Fibroblast of lung (primary cell): ENCODE data around the gene ADD2. TPM values are rescaled to one million over a fixed set of nuclear protein-coding genes. Genes with fewer than 3 reads are reported as not detected.
"Not testable (repeated sequence)": the region's sequence is repeated elsewhere in the genome, so short reads cannot be mapped to it uniquely, and the experiment has no call there.

Source experiments
- DNase-seq, 2 donors: peaks; one replicate each; pipeline versions ENCODE4 v3.0.0 to v3.0.0-alpha.2; 2010; ENCODE audit warnings: low read depth in 2 of 2
- H2AFZ ChIP-seq: 2 replicates; pipeline ENCODE4 v1.5.1; 2012; ENCODE audit warnings: low read length, control low read depth, inconsistent platforms
- H3K27ac ChIP-seq: 2 replicates; pipeline ENCODE4 v1.5.1; 2011; ENCODE audit warnings: low read length, control low read depth; ENCODE audit not compliant: insufficient read depth
- H3K27me3 ChIP-seq: 2 replicates; pipeline ENCODE4 v1.5.1; 2011; ENCODE audit warnings: mild to moderate bottlenecking, low read length; ENCODE audit not compliant: control insufficient read depth, insufficient read depth
- H3K36me3 ChIP-seq: 2 replicates; pipeline ENCODE4 v1.5.1; 2011; ENCODE audit warnings: low read length; ENCODE audit not compliant: control insufficient read depth, insufficient read depth
- H3K4me1 ChIP-seq: 2 replicates; pipeline ENCODE4 v1.5.1; 2011; ENCODE audit warnings: low read length; ENCODE audit not compliant: control insufficient read depth, insufficient read depth; ENCODE audit errors: extremely low read depth
- H3K4me2 ChIP-seq: 2 replicates; pipeline ENCODE4 v1.5.1; 2011; ENCODE audit warnings: low read length, control low read depth; ENCODE audit not compliant: insufficient read depth; ENCODE audit errors: extremely low read depth
- H3K4me3 ChIP-seq, 4 experiments: fragments of 200-600 bp in 1 of 4; sonication (generic) in 1 of 4; replicated peaks in 1 of 4; 2 replicates each; pipeline ENCODE4 v1.5.1; 2011 to 2016; ENCODE audit warnings: low read length in 4 of 4, low read depth in 3 of 4, mild to moderate bottlenecking in 3 of 4, control low read depth in 2 of 4, inconsistent platforms in 1 of 4, mixed read lengths in 1 of 4; ENCODE audit not compliant: insufficient read depth in 1 of 4; ENCODE audit errors: control extremely low read depth in 1 of 4
- H3K79me2 ChIP-seq: 2 replicates; pipeline ENCODE4 v1.5.1; 2012; ENCODE audit warnings: mild to moderate bottlenecking, low read length, inconsistent platforms; ENCODE audit not compliant: control insufficient read depth, insufficient read depth
- H3K9ac ChIP-seq: 2 replicates; pipeline ENCODE4 v1.5.1; 2011; ENCODE audit warnings: mild to moderate bottlenecking, low read length, control low read depth; ENCODE audit not compliant: insufficient read depth
- H3K9me3 ChIP-seq: 2 replicates; pipeline ENCODE4 v1.5.1; 2012; ENCODE audit warnings: low read depth, low read length; ENCODE audit not compliant: control insufficient read depth, insufficient read depth
- H4K20me1 ChIP-seq: 2 replicates; pipeline ENCODE4 v1.5.1; 2011; ENCODE audit warnings: low read length; ENCODE audit not compliant: control insufficient read depth, insufficient read depth; ENCODE audit errors: extremely low read depth
- EZH2 ChIP-seq: IDR thresholded peaks from 2 replicates; pipeline ENCODE4 v1.5.1; 2012; ENCODE audit warnings: low read length, control low read depth, mild to moderate bottlenecking; ENCODE audit errors: missing control alignments
- polyA plus RNA-seq, 2 donors: library from polyadenylated mRNA; depleted of rRNA in 1 of 2; stranded (reverse) in 1 of 2; unstranded in 1 of 2; fragments of >200 nt; gene quantifications; 2 replicates each; pipeline ENCODE4 v1.2.1, GENCODE V29; 2011 to 2012; ENCODE audit warnings: missing spikeins in 1 of 2
- total RNA-seq: library from RNA; depleted of rRNA; stranded (reverse); fragments of >200 nt; gene quantifications from 2 replicates; pipeline ENCODE4 v1.2.1, GENCODE V29; 2014
- TF ChIP-seq, protein P1 (sequence below), 2 donors: IDR thresholded peaks in 1 of 2; conservative IDR thresholded peaks in 1 of 2; 1 replicate in 1 of 2; 2 replicates in 1 of 2; pipeline ENCODE4 v1.5.1; 2011 to 2012; ENCODE audit warnings: low read length in 2 of 2, control low read depth in 1 of 2, inconsistent platforms in 1 of 2, low read depth in 1 of 2, mild to moderate bottlenecking in 1 of 2

Gene ADD2
- total and polyA plus RNA-seq, 2 donors (not counting 1 experiment from before 2014, with no cell fraction given): 0.22 to 2.5 TPM

- Histone ChIP-seq H3K9ac (no peak overlapping the region), H2AFZ (no peak overlapping the region), H3K36me3 (no peaks in the 10 kb centered on the region), H3K4me2 (no peak overlapping the region), H3K4me1 (no peaks in the 10 kb centered on the region), H3K27me3 (no peaks in the 10 kb centered on the region), H4K20me1 (no peaks in the 10 kb centered on the region), H3K79me2 (no peaks in the 10 kb centered on the region), H3K4me3 (no peak overlapping the region), H3K9me3 (no peaks in the 10 kb centered on the region), H3K27ac (no peak overlapping the region)
- TF ChIP-seq, protein P1, sequence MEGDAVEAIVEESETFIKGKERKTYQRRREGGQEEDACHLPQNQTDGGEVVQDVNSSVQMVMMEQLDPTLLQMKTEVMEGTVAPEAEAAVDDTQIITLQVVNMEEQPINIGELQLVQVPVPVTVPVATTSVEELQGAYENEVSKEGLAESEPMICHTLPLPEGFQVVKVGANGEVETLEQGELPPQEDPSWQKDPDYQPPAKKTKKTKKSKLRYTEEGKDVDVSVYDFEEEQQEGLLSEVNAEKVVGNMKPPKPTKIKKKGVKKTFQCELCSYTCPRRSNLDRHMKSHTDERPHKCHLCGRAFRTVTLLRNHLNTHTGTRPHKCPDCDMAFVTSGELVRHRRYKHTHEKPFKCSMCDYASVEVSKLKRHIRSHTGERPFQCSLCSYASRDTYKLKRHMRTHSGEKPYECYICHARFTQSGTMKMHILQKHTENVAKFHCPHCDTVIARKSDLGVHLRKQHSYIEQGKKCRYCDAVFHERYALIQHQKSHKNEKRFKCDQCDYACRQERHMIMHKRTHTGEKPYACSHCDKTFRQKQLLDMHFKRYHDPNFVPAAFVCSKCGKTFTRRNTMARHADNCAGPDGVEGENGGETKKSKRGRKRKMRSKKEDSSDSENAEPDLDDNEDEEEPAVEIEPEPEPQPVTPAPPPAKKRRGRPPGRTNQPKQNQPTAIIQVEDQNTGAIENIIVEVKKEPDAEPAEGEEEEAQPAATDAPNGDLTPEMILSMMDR (conservative IDR thresholded peaks at IDR 0.05 in 1 of 2, IDR thresholded peaks at IDR 0.05 in 1 of 2; ENCODE audit: low read depth in 1 of 2, low read length in 2 of 2): no peak
- TF ChIP-seq EZH2: no peak
- no peak for DNase-seq
Measured at GRCh38 chr2:70743068-70743467, 24.9 kb downstream of the ADD2 start.

GRCh38 chr2:70739492-70739891 lies 28.5 kb downstream of the ADD2 start:
- DNase-seq, H3K4me2 ChIP-seq, H3K27ac ChIP-seq, H2AFZ ChIP-seq, H3K36me3 ChIP-seq, H3K79me2 ChIP-seq, H3K9ac ChIP-seq, H3K27me3 ChIP-seq, H3K4me1 ChIP-seq, H3K4me3 ChIP-seq, H4K20me1 ChIP-seq, H3K9me3 ChIP-seq: not testable (repeated sequence)

GRCh38 chr2:70738159-70738558 lies 29.8 kb downstream of the ADD2 start:
- H2AFZ ChIP-seq: no peak overlapping the region
- H4K20me1 ChIP-seq: no peaks in the 10 kb centered on the region
- no peak overlapping the region for H3K4me3 ChIP-seq
- peak in 1 of 2 donors; percentile 15 for DNase-seq
- H3K27me3 ChIP-seq: no peaks in the 10 kb centered on the region
- H3K36me3 ChIP-seq: no peaks in the 10 kb centered on the region
- no peaks in the 10 kb centered on the region for H3K4me1 ChIP-seq
- no peak overlapping the region for H3K9ac ChIP-seq
- H3K4me2 ChIP-seq: no peak overlapping the region
- TF ChIP-seq, protein P1 (conservative IDR thresholded peaks at IDR 0.05 in 1 of 2, IDR thresholded peaks at IDR 0.05 in 1 of 2; ENCODE audit: low read depth in 1 of 2, low read length in 2 of 2): no peak
- TF ChIP-seq EZH2: no peak
- H3K27ac ChIP-seq: no peak overlapping the region
- no peaks in the 10 kb centered on the region for H3K9me3 ChIP-seq
- no peaks in the 10 kb centered on the region for H3K79me2 ChIP-seq
